Esophagus mucosa (tissue), 1 donor: ENCODE data around the gene MTREX. TPM values are rescaled to one million over a fixed set of nuclear protein-coding genes. Genes with fewer than 3 reads are reported as not detected.

Experiments
- total RNA-seq: library from RNA; stranded (reverse); gene quantifications from one replicate; pipeline ENCODE4 v1.2.4, GENCODE V29; 2023
- donor health status: DM: yes; HTN: yes; CAD: no.

MTREX gene
- total RNA-seq, 1 donor from 2014 or later, result 42.2 TPM

Other genes with a start within 250 kb of the MTREX start
- gene GZMA, start 205.3 kb upstream of the MTREX start, total RNA-seq, result 0.36 TPM
- gene GPX8, start 147.8 kb upstream of the MTREX start, total RNA-seq, result 6.3 TPM
- gene CDC20B, start 134.8 kb upstream of the MTREX start, total RNA-seq, result not detected
- gene MCIDAS, start 80.7 kb upstream of the MTREX start, total RNA-seq, result 0.20 TPM
- 2.2 TPM for gene CCNO, start 74.4 kb upstream of the MTREX start, total RNA-seq
- gene DHX29, start 295 bp upstream of the MTREX start, total RNA-seq, result 18.2 TPM
- 16.2 TPM for gene PLPP1, start 227.0 kb downstream of the MTREX start, total RNA-seq